Fibroblast of lung (primary cell): ENCODE data around the gene ITGB4. TPM values are rescaled to one million over a fixed set of nuclear protein-coding genes. Genes with fewer than 3 reads are reported as not detected.
"Not testable (repeated sequence)": the region's sequence is repeated elsewhere in the genome, so short reads cannot be mapped to it uniquely, and the experiment has no call there.

Experiments used
- DNase-seq, 2 donors: peaks; one replicate each; pipeline versions ENCODE4 v3.0.0 to v3.0.0-alpha.2; 2010; ENCODE audit warnings: low read depth in 2 of 2
- H2AFZ ChIP-seq: 2 replicates; pipeline ENCODE4 v1.5.1; 2012; ENCODE audit warnings: low read length, control low read depth, inconsistent platforms
- H3K27ac ChIP-seq: 2 replicates; pipeline ENCODE4 v1.5.1; 2011; ENCODE audit warnings: low read length, control low read depth; ENCODE audit not compliant: insufficient read depth
- H3K27me3 ChIP-seq: 2 replicates; pipeline ENCODE4 v1.5.1; 2011; ENCODE audit warnings: mild to moderate bottlenecking, low read length; ENCODE audit not compliant: control insufficient read depth, insufficient read depth
- H3K36me3 ChIP-seq: 2 replicates; pipeline ENCODE4 v1.5.1; 2011; ENCODE audit warnings: low read length; ENCODE audit not compliant: control insufficient read depth, insufficient read depth
- H3K4me1 ChIP-seq: 2 replicates; pipeline ENCODE4 v1.5.1; 2011; ENCODE audit warnings: low read length; ENCODE audit not compliant: control insufficient read depth, insufficient read depth; ENCODE audit errors: extremely low read depth
- H3K4me2 ChIP-seq: 2 replicates; pipeline ENCODE4 v1.5.1; 2011; ENCODE audit warnings: low read length, control low read depth; ENCODE audit not compliant: insufficient read depth; ENCODE audit errors: extremely low read depth
- H3K4me3 ChIP-seq, 4 experiments: fragments of 200-600 bp in 1 of 4; sonication (generic) in 1 of 4; replicated peaks in 1 of 4; 2 replicates each; pipeline ENCODE4 v1.5.1; 2011 to 2016; ENCODE audit warnings: low read length in 4 of 4, low read depth in 3 of 4, mild to moderate bottlenecking in 3 of 4, control low read depth in 2 of 4, inconsistent platforms in 1 of 4, mixed read lengths in 1 of 4; ENCODE audit not compliant: insufficient read depth in 1 of 4; ENCODE audit errors: control extremely low read depth in 1 of 4
- H3K79me2 ChIP-seq: 2 replicates; pipeline ENCODE4 v1.5.1; 2012; ENCODE audit warnings: mild to moderate bottlenecking, low read length, inconsistent platforms; ENCODE audit not compliant: control insufficient read depth, insufficient read depth
- H3K9ac ChIP-seq: 2 replicates; pipeline ENCODE4 v1.5.1; 2011; ENCODE audit warnings: mild to moderate bottlenecking, low read length, control low read depth; ENCODE audit not compliant: insufficient read depth
- H3K9me3 ChIP-seq: 2 replicates; pipeline ENCODE4 v1.5.1; 2012; ENCODE audit warnings: low read depth, low read length; ENCODE audit not compliant: control insufficient read depth, insufficient read depth
- H4K20me1 ChIP-seq: 2 replicates; pipeline ENCODE4 v1.5.1; 2011; ENCODE audit warnings: low read length; ENCODE audit not compliant: control insufficient read depth, insufficient read depth; ENCODE audit errors: extremely low read depth
- EZH2 ChIP-seq: IDR thresholded peaks from 2 replicates; pipeline ENCODE4 v1.5.1; 2012; ENCODE audit warnings: low read length, control low read depth, mild to moderate bottlenecking; ENCODE audit errors: missing control alignments
- polyA plus RNA-seq, 2 donors: library from polyadenylated mRNA; depleted of rRNA in 1 of 2; stranded (reverse) in 1 of 2; unstranded in 1 of 2; fragments of >200 nt; gene quantifications; 2 replicates each; pipeline ENCODE4 v1.2.1, GENCODE V29; 2011 to 2012; ENCODE audit warnings: missing spikeins in 1 of 2
- total RNA-seq: library from RNA; depleted of rRNA; stranded (reverse); fragments of >200 nt; gene quantifications from 2 replicates; pipeline ENCODE4 v1.2.1, GENCODE V29; 2014
- TF ChIP-seq, protein P1 (sequence below), 2 donors: IDR thresholded peaks in 1 of 2; conservative IDR thresholded peaks in 1 of 2; 1 replicate in 1 of 2; 2 replicates in 1 of 2; pipeline ENCODE4 v1.5.1; 2011 to 2012; ENCODE audit warnings: low read length in 2 of 2, control low read depth in 1 of 2, inconsistent platforms in 1 of 2, low read depth in 1 of 2, mild to moderate bottlenecking in 1 of 2

ITGB4 gene
- total and polyA plus RNA-seq, 2 donors (not counting 1 experiment from before 2014, with no cell fraction given) = 0.17 TPM

DNA sequence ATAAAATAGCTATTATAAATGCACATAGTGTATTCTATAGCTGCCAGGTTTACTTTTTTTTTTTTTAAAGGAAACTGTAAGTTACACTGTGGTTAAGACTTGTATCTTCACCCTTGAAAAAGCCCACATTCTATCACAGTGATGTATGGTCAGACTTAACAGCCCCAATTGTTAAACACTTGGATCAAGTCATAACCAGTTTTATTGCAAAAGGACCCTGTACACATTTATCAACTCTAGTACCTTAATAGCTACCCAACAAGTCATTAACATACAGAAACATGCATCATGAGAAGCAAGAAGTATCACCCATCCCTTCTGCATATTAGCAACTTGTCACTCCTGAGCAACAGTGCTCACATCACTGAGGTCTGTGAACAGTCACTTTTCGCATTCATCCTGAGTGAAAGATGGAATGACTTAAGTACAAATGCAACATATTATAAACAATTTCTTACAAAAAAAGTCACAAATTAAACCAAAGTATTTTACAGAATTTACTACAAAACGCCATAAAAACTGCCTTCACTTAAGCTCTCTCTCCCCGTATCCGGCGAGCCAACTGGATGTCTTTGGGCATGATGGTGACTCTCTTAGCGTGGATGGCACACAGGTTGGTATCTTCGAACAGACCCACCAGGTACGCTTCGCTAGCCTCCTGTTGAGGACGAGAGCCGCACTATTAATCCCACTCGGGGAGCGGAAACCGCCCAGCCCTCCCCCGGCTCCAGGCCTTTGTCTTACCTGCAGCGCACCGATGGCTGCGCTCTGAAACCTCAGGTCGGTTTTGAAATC lies 57.0 kb downstream of the ITGB4 start:
- peak overlapping the region; percentile 90 to 98 (median 91) for H3K4me3 ChIP-seq
- peak overlapping the region; percentile 98 for H3K9ac ChIP-seq
- peak overlapping the region; percentile 87 for H3K4me2 ChIP-seq
- DNase-seq, H4K20me1 ChIP-seq, H3K4me1 ChIP-seq, H3K9me3 ChIP-seq, H2AFZ ChIP-seq, H3K27me3 ChIP-seq: not testable (repeated sequence)
- peaks cover 15% of the 10 kb centered on the region for H3K36me3 ChIP-seq
- H3K79me2 ChIP-seq = peaks cover 23% of the 10 kb centered on the region
- peak overlapping the region; percentile 96 for H3K27ac ChIP-seq

- no peak for TF ChIP-seq EZH2
- TF ChIP-seq, protein P1, sequence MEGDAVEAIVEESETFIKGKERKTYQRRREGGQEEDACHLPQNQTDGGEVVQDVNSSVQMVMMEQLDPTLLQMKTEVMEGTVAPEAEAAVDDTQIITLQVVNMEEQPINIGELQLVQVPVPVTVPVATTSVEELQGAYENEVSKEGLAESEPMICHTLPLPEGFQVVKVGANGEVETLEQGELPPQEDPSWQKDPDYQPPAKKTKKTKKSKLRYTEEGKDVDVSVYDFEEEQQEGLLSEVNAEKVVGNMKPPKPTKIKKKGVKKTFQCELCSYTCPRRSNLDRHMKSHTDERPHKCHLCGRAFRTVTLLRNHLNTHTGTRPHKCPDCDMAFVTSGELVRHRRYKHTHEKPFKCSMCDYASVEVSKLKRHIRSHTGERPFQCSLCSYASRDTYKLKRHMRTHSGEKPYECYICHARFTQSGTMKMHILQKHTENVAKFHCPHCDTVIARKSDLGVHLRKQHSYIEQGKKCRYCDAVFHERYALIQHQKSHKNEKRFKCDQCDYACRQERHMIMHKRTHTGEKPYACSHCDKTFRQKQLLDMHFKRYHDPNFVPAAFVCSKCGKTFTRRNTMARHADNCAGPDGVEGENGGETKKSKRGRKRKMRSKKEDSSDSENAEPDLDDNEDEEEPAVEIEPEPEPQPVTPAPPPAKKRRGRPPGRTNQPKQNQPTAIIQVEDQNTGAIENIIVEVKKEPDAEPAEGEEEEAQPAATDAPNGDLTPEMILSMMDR (conservative IDR thresholded peaks at IDR 0.05 in 1 of 2, IDR thresholded peaks at IDR 0.05 in 1 of 2; ENCODE audit: low read depth in 1 of 2, low read length in 2 of 2) = peak; percentile 40 to 48
- Histone ChIP-seq H3K9ac (peak overlapping the region; percentile 98), H2AFZ (no peak overlapping the region), H3K4me1 (peaks cover 7% of the 10 kb centered on the region), H3K9me3 (no peaks in the 10 kb centered on the region), H4K20me1 (peaks cover 8% of the 10 kb centered on the region), H3K4me3 (peak overlapping the region; percentile 90 to 98 (median 91)), H3K4me2 (peak overlapping the region; percentile 87), H3K27me3 (no peaks in the 10 kb centered on the region), H3K79me2 (peaks cover 23% of the 10 kb centered on the region), H3K36me3 (peaks cover 15% of the 10 kb centered on the region), H3K27ac (peak overlapping the region; percentile 96)
- DNase-seq = no peak
Measured at GRCh38 chr17:75778861-75779249, 57.6 kb downstream of the ITGB4 start.

GRCh38 chr17:75779250-75779986 lies 58.2 kb downstream of the ITGB4 start:
- peaks cover 23% of the 10 kb centered on the region for H3K79me2 ChIP-seq
- no peak for TF ChIP-seq EZH2
- TF ChIP-seq, protein P1 (conservative IDR thresholded peaks at IDR 0.05 in 1 of 2, IDR thresholded peaks at IDR 0.05 in 1 of 2; ENCODE audit: low read depth in 1 of 2, low read length in 2 of 2) = no peak
- no peak overlapping the region for H2AFZ ChIP-seq
- H3K36me3 ChIP-seq = peaks cover 15% of the 10 kb centered on the region
- no peaks in the 10 kb centered on the region for H3K27me3 ChIP-seq
- H3K4me2 ChIP-seq = no peak overlapping the region
- peak overlapping the region; percentile 90 to 98 (median 91) for H3K4me3 ChIP-seq
- peaks cover 8% of the 10 kb centered on the region for H4K20me1 ChIP-seq
- H3K9ac ChIP-seq = peak overlapping the region; percentile 98
- peak overlapping the region; percentile 96 for H3K27ac ChIP-seq
- peaks cover 9% of the 10 kb centered on the region for H3K4me1 ChIP-seq
- no peaks in the 10 kb centered on the region for H3K9me3 ChIP-seq
- peak; percentile 99 to 100 for DNase-seq
